Kidney tubule cell (primary cell): ENCODE measurements around the gene CYP4F11.
A peak's percentile ranks its signal among the peaks of the same experiment; 100 is the strongest.
"Not testable (repeated sequence)": the region's sequence is repeated elsewhere in the genome, so short reads cannot be mapped to it uniquely, and the experiment has no call there.

Experiments
- DNase-seq: peaks from one replicate; pipeline ENCODE4 v3.0.0-alpha.2; 2018; ENCODE audit warnings: low spot score

The CYP4F11 gene

GRCh38 chr19:15934332-15935078 lies at the start of gene CYP4F11:
TSS of gene CYP4F11 (minus strand) at chr19:15934529. CDS start at chr19:15934408, 121 bp downstream.
- peak; percentile 94 for DNase-seq

- DNase-seq, result no peak
Observed at GRCh38 chr19:15979293-15979692, 45.0 kb upstream of the CYP4F11 start.

- no peak for DNase-seq
Observed at GRCh38 chr19:15977690-15978089, 43.4 kb upstream of the CYP4F11 start.

- DNase-seq, result no peak
Observed at GRCh38 chr19:15976836-15977689, 42.7 kb upstream of the CYP4F11 start.

DNA sequence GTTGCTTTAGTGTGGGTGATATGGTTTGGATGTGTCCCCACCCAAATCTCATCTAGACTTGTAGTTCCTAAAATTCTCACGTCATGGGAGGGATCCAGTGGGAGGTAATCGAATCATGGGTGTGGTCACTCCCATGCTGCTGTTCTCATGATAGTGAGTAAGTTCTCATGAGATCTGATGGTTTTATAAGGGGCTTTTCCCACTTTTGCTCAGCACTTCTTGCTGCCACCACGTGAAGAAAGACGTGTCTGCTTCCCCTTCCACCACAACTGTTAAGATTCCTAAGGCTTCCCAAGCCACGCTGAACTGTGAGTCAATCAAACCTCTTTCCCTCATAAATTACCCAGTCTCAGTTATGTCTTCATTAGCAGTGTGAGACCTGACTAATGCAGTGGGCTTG lies 40.5 kb upstream of the CYP4F11 start:
- DNase-seq, result no peak

DNA sequence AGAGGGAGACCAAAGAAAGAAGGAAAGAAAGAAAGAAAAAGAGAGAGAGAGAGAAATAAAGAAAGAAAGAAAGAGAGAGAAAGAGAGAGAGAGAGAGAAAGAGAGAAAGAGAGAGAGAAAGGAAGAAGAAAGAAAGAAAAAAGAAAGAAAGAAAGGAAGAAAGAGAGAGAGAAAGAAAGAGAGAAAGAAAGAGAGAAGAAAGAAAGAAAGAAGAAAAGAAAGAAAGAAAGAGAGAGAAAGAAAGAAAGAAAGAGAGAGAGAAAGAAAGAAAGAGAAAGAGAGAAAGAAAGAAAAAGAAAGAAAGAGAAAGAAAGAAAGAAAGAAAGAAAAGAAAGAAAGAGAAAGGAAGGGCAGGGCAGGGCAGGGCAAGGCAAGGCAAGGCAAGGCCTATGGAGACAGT lies 37.7 kb upstream of the CYP4F11 start:
- not testable (repeated sequence) for DNase-seq

- DNase-seq, result no peak
Observed at GRCh38 chr19:15971224-15971780, 37.0 kb upstream of the CYP4F11 start.

GRCh38 chr19:15964231-15964630 lies 29.9 kb upstream of the CYP4F11 start:
- no peak for DNase-seq

DNA sequence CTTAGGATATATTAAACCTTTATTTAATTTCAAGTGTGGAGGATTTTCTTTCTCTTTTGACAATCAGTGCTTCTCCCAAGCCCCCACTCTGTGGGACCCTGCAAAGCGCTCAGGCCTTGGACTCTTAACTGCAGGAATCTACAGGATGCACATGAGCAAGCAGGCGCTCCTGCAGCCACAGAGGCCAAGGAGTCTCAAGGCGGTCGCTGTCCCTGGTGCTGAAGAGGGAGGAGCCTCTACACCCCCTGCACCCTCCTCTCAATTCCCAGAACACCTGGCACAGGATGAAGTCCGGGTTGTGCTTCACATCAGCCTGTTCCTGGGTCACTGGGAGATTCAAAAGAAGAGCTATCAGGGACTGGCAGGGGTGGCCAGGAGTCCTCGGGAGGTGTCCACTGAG lies 28.0 kb upstream of the CYP4F11 start:
- no peak for DNase-seq

DNA sequence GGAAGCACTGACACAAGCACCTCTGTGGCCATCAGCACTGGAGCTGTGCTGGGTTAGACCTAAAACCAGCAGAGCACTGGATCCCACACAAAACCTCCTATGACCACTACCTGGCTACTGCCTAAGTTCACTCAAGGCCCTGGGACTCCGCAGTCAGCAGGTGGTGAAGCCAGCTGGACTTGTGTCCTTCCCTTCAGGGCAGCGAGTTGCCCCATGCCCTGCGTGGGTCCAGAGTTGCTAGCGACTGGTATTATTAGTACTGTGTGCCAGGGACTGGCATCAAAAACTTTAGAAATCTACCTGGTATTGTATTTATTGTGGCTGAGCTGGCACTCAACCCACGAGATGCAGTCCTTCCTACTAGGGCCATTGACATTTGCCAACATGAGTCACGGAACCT lies 20.5 kb upstream of the CYP4F11 start:
- DNase-seq, result no peak

GRCh38 chr19:15948223-15949058 lies 14.1 kb upstream of the CYP4F11 start, which contains the start of gene OR10H4:
TSS of gene OR10H4 (plus strand) at chr19:15949008. CDS start at chr19:15949008, 0 bp downstream.
- no peak for DNase-seq

DNA sequence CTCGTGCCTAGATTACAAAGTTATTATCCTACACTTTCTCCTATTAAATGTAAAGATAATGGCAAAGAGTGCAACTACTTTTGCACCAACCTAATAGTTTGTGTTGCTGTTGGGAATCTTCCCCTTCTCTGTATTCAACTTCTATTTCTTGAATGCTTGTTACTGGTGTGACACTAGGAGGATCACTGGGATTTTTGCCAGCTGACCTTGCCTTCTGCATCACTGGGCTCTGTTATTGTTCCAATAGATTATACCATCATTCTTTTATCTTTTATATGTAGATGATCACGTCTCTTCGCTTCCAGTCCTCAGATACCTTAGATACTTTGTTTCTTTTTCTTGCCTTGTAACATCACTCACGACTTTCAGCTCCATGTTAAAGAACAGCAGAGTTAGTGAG lies 11.0 kb upstream of the CYP4F11 start:
- DNase-seq, result no peak

- no peak for DNase-seq
Observed at GRCh38 chr19:15944401-15944800, 10.1 kb upstream of the CYP4F11 start.

GRCh38 chr19:15937771-15938170 lies 3.4 kb upstream of the CYP4F11 start:
- DNase-seq, result no peak

GRCh38 chr19:15936950-15937349 lies 2.6 kb upstream of the CYP4F11 start:
- no peak for DNase-seq

- no peak for DNase-seq
Observed at GRCh38 chr19:15936173-15936572, 1.8 kb upstream of the CYP4F11 start.

DNA sequence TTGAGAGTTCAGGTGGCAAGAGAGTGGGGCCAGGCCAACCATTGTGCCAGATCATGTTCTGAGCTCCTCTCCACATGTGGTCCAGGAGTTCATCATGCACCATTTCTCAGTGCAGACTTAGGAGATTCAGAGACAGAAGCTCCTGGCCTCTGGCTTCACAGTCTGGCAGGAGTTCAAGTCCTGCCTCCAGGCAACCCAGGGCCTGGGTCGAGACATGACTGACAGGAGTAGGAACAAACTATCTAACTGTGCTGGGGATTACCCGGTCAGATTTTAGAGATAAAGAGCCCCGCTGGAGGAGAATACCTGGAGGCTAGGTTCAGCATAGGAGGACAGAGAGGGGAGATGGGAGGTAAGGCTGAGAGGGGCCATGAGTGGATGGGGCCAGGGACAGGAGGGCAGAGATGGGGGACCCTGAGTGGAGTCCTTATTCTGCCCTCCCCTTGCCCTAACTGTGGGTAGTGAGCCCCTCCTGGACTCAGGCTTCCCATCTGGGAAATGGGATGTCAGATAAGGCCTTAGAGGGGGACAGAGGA lies 906 bp upstream of the CYP4F11 start:
- no peak for DNase-seq

- peak; percentile 2 for DNase-seq
Observed at GRCh38 chr19:15933761-15934331, 483 bp downstream of the CYP4F11 start.

- DNase-seq, result no peak
Observed at GRCh38 chr19:15928321-15928720, 6.0 kb downstream of the CYP4F11 start.

DNA sequence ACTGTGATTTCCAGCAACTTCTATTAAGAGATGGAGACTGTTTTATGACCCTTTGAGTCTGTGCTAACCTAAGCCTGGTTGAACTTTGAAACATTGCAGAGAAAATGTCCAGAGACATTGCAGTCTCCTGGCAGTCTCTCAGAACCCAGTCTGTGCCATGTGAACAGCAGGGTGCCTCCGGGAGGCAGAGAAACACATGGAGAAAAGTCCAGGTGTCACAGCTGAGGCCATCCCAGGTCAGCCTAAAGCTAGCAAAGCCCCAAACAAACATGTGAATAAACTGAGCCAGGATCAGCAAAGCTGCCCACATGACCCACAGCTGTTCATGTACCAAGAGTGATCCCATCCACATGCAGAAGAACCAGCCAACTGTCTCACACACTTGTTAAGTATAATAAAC lies 7.8 kb downstream of the CYP4F11 start:
- no peak for DNase-seq

DNA sequence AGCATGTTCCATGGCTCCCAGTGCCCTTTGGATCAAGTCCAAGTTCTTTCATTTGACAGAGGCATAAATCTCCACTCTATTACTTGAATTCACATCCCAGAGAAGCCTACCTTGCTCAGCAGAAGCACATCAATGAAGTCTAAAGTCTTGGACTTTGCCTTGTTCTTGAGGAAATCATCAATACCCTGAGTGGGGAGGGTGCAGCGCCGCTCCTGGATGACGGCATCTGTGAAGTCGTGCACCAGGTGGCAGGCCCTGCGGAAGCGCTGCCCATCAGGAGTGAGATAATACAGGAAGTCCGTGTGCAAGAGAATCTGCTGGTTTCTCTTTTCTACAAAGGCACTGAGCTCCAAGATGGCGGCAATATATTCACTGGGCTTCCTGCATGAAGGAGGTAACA lies 10.6 kb downstream of the CYP4F11 start:
- no peak for DNase-seq
